Transverse colon (tissue), 4 donors: ENCODE data around the gene SLC1A3. TPM values are rescaled to one million over a fixed set of nuclear protein-coding genes. Genes with fewer than 3 reads are reported as not detected.

ENCODE experiments used
- DNase-seq: peaks from one replicate; pipeline ENCODE4 v3.0.0-alpha.2; 2019
- H3K27ac ChIP-seq, 4 donors: fragments of 200-600 bp; sonication (generic); 2 replicates each; pipeline ENCODE4 v1.5.1; 2016 to 2018; ENCODE audit warnings: inconsistent platforms in 4 of 4
- H3K27me3 ChIP-seq: fragments of 200-600 bp; sonication (generic); 2 replicates; pipeline ENCODE4 v1.5.1; 2017; ENCODE audit warnings: inconsistent platforms
- H3K36me3 ChIP-seq, 4 donors: fragments of 200-600 bp; sonication (generic); 2 replicates each; pipeline ENCODE4 v1.5.1; 2017 to 2019; ENCODE audit warnings: inconsistent platforms in 4 of 4
- H3K4me1 ChIP-seq, 4 donors: fragments of 200-600 bp; sonication (generic); 2 replicates each; pipeline ENCODE4 v1.5.1; 2017 to 2020; ENCODE audit warnings: inconsistent platforms in 4 of 4
- H3K4me3 ChIP-seq, 4 donors: fragments of 200-600 bp; sonication (generic); 1 replicate in 1 of 4; 2 replicates in 3 of 4; pipeline versions ENCODE4 v1.5.1 to v1.6.1; 2017 to 2019; ENCODE audit warnings: inconsistent platforms in 4 of 4
- H3K9me3 ChIP-seq, 2 donors: fragments of 200-600 bp; sonication (generic); 2 replicates each; pipeline ENCODE4 v1.5.1; 2017 to 2019; ENCODE audit warnings: inconsistent platforms in 2 of 2
- CTCF ChIP-seq, 5 experiments: fragments of 200-600 bp in 3 of 5; fragments of 450-650 bp in 2 of 5; sonication (generic) in 3 of 5; IDR thresholded peaks; 1 replicate in 2 of 5; 2 replicates in 3 of 5; pipeline ENCODE4 v1.5.1; 2016 to 2017; ENCODE audit warnings: antibody characterized with exemption in 5 of 5, inconsistent platforms in 3 of 5, mild to moderate bottlenecking in 2 of 5, moderate library complexity in 1 of 5
- EP300 ChIP-seq: sonication (generic); formaldehyde crosslinking; IDR thresholded peaks from one replicate; pipeline ENCODE4 v1.6.1; 2017; ENCODE audit warnings: antibody characterized with exemption, low read depth
- POLR2A ChIP-seq: fragments of 450-650 bp; IDR thresholded peaks from one replicate; pipeline ENCODE4 v1.6.1; 2016; ENCODE audit warnings: antibody characterized with exemption, mild to moderate bottlenecking, moderate library complexity
- POLR2AphosphoS5 ChIP-seq, 3 donors: sonication (generic); formaldehyde crosslinking; IDR thresholded peaks; one replicate each; pipeline ENCODE4 v1.6.1; 2016; ENCODE audit warnings: antibody characterized with exemption in 3 of 3
- WGBS, 2 donors: methylation state at CpG; one replicate each; pipeline ENCODE4 v1.1.5; 2018; ENCODE audit warnings: low coverage in 1 of 2; 5-methylcytosine and 5-hydroxymethylcytosine counted together
- in situ Hi-C, 4 donors: fragments of 200-750 bp; cut with MboI; loops; one replicate each; pipeline versions ENCODE4 v1.15.0 to v1.15.1; 2017; ENCODE audit warnings: low sequenced_read_pairs in 3 of 4, low pct_ligation_motif_present in 1 of 4, low pct_unique_long_range_greater_than_20kb in 1 of 4
- intact Hi-C: fragments of 100-400 bp; cut with DNase I; formaldehyde crosslinking; loops from one replicate; pipeline ENCODE4 v1.15.1; 2023; ENCODE audit warnings: low total_unique reads
- total RNA-seq, 4 donors: library from RNA; depleted of rRNA; stranded (reverse); fragments of >200 nt; gene quantifications; one replicate each; pipeline ENCODE4 v1.1.0, GENCODE V29; 2016

The SLC1A3 gene
- total RNA-seq, 4 donors from 2014 or later = 0.20 to 16.0 (median 4.1) TPM

GRCh38 chr5:36667824-36668223, 61.4 kb downstream of the SLC1A3 start:
- intact Hi-C loops = no loop called here
- Histone ChIP-seq H3K4me3 (no peak overlapping the region), H3K27ac (no peak overlapping the region), H3K36me3 (no peaks in the 10 kb centered on the region), H3K4me1 (no peaks in the 10 kb centered on the region), H3K27me3 (no peaks in the 10 kb centered on the region), H3K9me3 (no peaks in the 10 kb centered on the region)
- in situ Hi-C loops = no loop called here
- WGBS, 2 donors = 13 to 23% methylated on average over 3 of the region's 3 CpGs
- DNase-seq = no peak
- TF ChIP-seq POLR2AphosphoS5 (IDR thresholded peaks at IDR 0.05) (no peak), EP300 (no peak), CTCF (IDR thresholded peaks at IDR 0.05) (no peak), POLR2A (no peak)

- 93 to 94% methylated on average over 12 to 13 of the region's 13 CpGs for WGBS, 2 donors
- Histone ChIP-seq H3K27me3 (no peaks in the 10 kb centered on the region), H3K4me3 (no peak overlapping the region), H3K4me1 (no peaks in the 10 kb centered on the region), H3K9me3 (no peaks in the 10 kb centered on the region), H3K27ac (no peak overlapping the region), H3K36me3 (no peaks in the 10 kb centered on the region)
- intact Hi-C loops (no loop called here), in situ Hi-C loops (no loop called here)
- DNase-seq = no peak
- TF ChIP-seq POLR2A = no peak
- TF ChIP-seq CTCF (IDR thresholded peaks at IDR 0.05) = no peak
- TF ChIP-seq EP300 = no peak
- TF ChIP-seq POLR2AphosphoS5 (IDR thresholded peaks at IDR 0.05) = no peak
These were observed 62.7 kb downstream of the SLC1A3 start for GRCh38 chr5:36669015-36669651.

- TF ChIP-seq POLR2AphosphoS5 (IDR thresholded peaks at IDR 0.05) (no peak), EP300 (no peak), CTCF (IDR thresholded peaks at IDR 0.05) (no peak), POLR2A (no peak)
- in situ Hi-C loops = no loop called here
These were observed 64.1 kb downstream of the SLC1A3 start for GRCh38 chr5:36670548-36670947.

GRCh38 chr5:36675282-36675681, 68.9 kb downstream of the SLC1A3 start:
- H3K9me3 ChIP-seq = no peaks in the 10 kb centered on the region
- in situ Hi-C loops (loop anchor here in 2 of 4 donors (25.0 kb wide), 2 partner anchors 263 to 413 kb away; no protein-coding TSS in a partner anchor), intact Hi-C loops (no loop called here)
- TF ChIP-seq CTCF (IDR thresholded peaks at IDR 0.05) (no peak), EP300 (no peak), POLR2A (no peak), POLR2AphosphoS5 (IDR thresholded peaks at IDR 0.05) (no peak)
- H3K36me3 ChIP-seq = no peaks in the 10 kb centered on the region
- H3K27ac ChIP-seq = no peak overlapping the region
- WGBS, 2 donors = 64 to 81% methylated on average over 3 of the region's 3 CpGs
- no peaks in the 10 kb centered on the region for H3K27me3 ChIP-seq
- no peak for DNase-seq
- no peaks in the 10 kb centered on the region for H3K4me1 ChIP-seq
- H3K4me3 ChIP-seq = no peak overlapping the region

More at GRCh38 chr5:36670548-36670947, 64.1 kb downstream of the SLC1A3 start:
- H3K27ac ChIP-seq = no peak overlapping the region
- no peaks in the 10 kb centered on the region for H3K36me3 ChIP-seq
- WGBS, 2 donors = 82 to 100% methylated on average over 1 to 3 of the region's 3 CpGs
- intact Hi-C loops = no loop called here
- no peak overlapping the region for H3K4me3 ChIP-seq
- H3K9me3 ChIP-seq = no peaks in the 10 kb centered on the region
- H3K27me3 ChIP-seq = no peaks in the 10 kb centered on the region
- DNase-seq = no peak
- no peaks in the 10 kb centered on the region for H3K4me1 ChIP-seq
